ENCODE results near the gene P2RX2.

DNA sequence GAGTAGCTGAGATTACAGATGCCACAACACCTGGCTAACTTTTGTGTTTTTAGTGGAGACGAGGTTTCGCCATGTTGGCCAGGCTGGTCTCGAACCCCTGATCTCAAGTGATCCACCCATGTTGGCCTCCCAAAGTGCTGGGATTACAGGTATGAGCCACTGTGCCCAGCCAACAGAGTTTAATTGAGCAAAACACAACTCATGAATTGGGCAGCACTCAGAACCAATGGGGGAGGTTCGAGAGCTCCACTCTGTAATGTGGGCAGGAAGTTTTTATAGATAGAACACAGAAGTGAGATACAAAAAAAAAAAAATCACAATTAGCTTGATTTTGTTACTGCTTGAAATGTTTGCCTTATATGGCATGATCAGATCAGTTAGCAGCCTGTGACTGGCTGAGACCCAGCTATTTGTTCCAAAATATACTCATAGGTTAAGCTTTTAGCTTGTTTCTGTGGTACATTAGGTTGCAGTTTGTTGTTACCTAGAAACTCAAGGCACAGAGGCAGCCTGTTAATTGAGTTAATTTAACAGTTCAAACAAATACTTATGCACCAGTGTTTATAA is 1.4 kb upstream of the P2RX2 start:
- TF ChIP-seq, protein P1, sequence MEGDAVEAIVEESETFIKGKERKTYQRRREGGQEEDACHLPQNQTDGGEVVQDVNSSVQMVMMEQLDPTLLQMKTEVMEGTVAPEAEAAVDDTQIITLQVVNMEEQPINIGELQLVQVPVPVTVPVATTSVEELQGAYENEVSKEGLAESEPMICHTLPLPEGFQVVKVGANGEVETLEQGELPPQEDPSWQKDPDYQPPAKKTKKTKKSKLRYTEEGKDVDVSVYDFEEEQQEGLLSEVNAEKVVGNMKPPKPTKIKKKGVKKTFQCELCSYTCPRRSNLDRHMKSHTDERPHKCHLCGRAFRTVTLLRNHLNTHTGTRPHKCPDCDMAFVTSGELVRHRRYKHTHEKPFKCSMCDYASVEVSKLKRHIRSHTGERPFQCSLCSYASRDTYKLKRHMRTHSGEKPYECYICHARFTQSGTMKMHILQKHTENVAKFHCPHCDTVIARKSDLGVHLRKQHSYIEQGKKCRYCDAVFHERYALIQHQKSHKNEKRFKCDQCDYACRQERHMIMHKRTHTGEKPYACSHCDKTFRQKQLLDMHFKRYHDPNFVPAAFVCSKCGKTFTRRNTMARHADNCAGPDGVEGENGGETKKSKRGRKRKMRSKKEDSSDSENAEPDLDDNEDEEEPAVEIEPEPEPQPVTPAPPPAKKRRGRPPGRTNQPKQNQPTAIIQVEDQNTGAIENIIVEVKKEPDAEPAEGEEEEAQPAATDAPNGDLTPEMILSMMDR (conservative IDR thresholded peaks at IDR 0.05; ENCODE audit: low read length), result no peak
- no peak for TF ChIP-seq EZH2phosphoT487 (IDR thresholded peaks at IDR 0.05; ENCODE audit: borderline replicate concordance, low read depth, low read length)

Data from OCI-LY7 (cell line).